SK-N-MC (cell line): ENCODE measurements around the gene COA7.

Source experiments
- DNase-seq: peaks from one replicate; pipeline ENCODE4 v3.0.0-alpha.2; 2011; ENCODE audit warnings: low read depth, low spot score
- H3K27ac ChIP-seq: fragments of 200-600 bp; sonication (generic); 2 replicates; pipeline ENCODE4 v1.5.1; 2016; ENCODE audit warnings: mixed run types
- H3K36me3 ChIP-seq: fragments of 200-600 bp; sonication (generic); 2 replicates; pipeline ENCODE4 v1.6.1; 2017; ENCODE audit warnings: antibody characterized with exemption, low read length, mixed read lengths; ENCODE audit not compliant: insufficient read depth
- H3K4me3 ChIP-seq: fragments of 200-600 bp; sonication (generic); 2 replicates; pipeline ENCODE4 v1.5.1; 2016
- H3K9ac ChIP-seq: fragments of 200-600 bp; sonication (generic); 2 replicates; pipeline ENCODE4 v1.8.0; 2017; ENCODE audit warnings: mixed run types, mixed read lengths; ENCODE audit not compliant: insufficient read length
- H3K9me3 ChIP-seq: fragments of 200-600 bp; sonication (generic); 2 replicates; pipeline ENCODE4 v1.6.1; 2017; ENCODE audit warnings: low read depth, mild to moderate bottlenecking, antibody characterized with exemption, low read length, moderate library complexity, mixed read lengths
- EZH2 ChIP-seq: fragments of 200-600 bp; sonication (generic); IDR thresholded peaks from one replicate; pipeline ENCODE4 v1.6.1; 2017; ENCODE audit warnings: antibody characterized with exemption
- FOXP2 ChIP-seq: optimal IDR thresholded peaks from 2 replicates; pipeline ENCODE3; 2011; ENCODE audit warnings: mild to moderate bottlenecking, moderate library complexity; ENCODE audit not compliant: insufficient read depth; ENCODE audit errors: extremely low read length, control extremely low read depth
- POLR2AphosphoS5 ChIP-seq: IDR thresholded peaks from 2 replicates; pipeline ENCODE4 v1.6.1; 2012; ENCODE audit warnings: mild to moderate bottlenecking, low read depth, low read length, borderline replicate concordance

Gene COA7

DNA sequence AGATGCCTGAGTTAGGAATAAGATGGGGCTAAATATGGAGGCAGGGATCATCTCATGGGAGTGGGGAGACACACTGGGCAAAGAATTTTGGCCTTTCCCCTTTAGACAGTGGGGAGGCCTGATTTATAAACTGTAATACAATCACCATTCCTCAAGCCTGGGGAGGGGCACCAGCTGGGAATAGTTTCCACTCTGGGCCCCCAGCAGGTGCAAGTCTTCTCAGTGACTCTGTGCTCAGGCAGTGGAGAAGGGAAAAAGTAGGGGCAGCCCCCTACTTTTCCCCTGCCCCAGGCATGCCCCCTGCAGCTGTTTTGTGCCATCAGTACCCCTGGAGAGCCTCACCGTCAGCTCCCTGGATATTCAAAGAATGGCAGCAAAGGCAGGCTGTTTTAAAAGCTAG, 19.1 kb downstream of the COA7 start:
- H3K27ac ChIP-seq = no peak overlapping the region
- no peaks in the 10 kb centered on the region for H3K9me3 ChIP-seq
- no peak for TF ChIP-seq EZH2
- TF ChIP-seq POLR2AphosphoS5 = no peak
- no peak for TF ChIP-seq FOXP2
- no peak for DNase-seq
- no peaks in the 10 kb centered on the region for H3K36me3 ChIP-seq
- H3K9ac ChIP-seq = no peak overlapping the region
- H3K4me3 ChIP-seq = no peak overlapping the region

DNA sequence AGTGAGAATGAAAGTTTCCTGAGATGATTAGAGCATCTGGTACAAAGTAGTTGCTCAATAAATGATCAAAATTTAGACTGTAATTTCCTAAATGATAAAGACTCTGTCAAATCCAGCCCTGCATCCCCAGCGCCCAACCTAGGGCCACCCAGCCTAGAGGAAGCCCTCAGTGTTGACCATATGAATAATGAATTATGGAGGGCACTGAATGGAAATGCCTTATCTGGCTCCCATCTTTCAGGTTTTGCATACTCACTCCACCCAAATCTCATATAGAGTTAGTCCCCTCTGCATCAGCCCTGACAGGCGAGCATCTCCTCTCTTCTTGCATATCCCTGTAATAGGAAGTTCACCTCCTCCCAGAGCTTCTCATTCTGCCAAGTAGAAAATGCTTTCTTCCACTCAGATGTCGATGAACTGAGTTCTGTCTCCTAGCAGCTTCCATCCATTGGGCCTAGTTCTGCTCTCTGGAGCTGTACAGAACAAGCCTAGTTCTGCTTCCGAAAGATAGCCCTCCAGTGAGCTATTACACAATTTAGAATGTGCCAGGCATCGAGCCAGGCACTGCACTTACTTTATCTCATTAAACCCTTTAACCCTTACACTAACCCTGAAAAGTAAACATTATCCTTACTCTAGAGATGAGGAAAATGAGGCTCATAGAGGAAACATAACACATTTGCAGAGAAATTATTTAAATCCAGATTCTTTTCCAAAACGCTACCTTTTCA, 20.9 kb downstream of the COA7 start:
- Histone ChIP-seq H3K27ac (no peak overlapping the region), H3K9me3 (no peaks in the 10 kb centered on the region), H3K36me3 (no peaks in the 10 kb centered on the region), H3K9ac (no peak overlapping the region), H3K4me3 (no peak overlapping the region)
- no peak for DNase-seq
- TF ChIP-seq EZH2 = no peak
- TF ChIP-seq FOXP2 = no peak
- TF ChIP-seq POLR2AphosphoS5 = no peak

DNA sequence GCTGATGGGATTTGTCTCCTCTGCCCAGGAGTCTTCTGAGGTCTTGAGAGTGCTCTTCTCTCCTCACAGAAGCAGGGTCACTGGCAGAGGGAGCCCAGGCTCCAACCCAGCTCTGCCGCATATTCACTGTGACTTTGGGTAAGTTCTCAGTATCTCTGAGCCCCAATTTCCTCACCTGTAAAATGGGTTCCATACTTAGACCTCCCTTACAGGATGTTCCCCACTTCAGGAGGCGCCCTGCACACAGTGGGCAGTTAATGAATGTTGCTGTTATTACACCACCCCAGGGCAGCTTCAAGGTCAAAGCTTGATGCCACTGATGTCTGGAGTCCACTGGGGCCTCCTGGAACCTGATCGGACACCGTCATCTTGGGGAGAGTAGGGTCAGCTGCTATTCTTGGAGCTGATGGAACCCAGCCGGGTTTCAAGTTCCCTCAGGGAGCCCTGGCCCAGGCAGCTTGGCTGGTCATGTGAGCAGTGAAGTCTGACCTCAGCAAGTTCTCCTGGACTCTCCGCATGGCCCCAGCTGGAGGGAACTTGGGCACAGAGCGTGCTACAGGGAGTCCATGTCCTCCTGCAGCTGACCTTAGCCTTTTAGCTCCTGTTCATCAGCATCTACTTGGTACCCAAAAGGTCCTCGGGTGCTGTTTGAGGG, 21.8 kb downstream of the COA7 start:
- no peak overlapping the region for H3K9ac ChIP-seq
- no peak for TF ChIP-seq FOXP2
- no peak for TF ChIP-seq POLR2AphosphoS5
- TF ChIP-seq EZH2 = no peak

DNA sequence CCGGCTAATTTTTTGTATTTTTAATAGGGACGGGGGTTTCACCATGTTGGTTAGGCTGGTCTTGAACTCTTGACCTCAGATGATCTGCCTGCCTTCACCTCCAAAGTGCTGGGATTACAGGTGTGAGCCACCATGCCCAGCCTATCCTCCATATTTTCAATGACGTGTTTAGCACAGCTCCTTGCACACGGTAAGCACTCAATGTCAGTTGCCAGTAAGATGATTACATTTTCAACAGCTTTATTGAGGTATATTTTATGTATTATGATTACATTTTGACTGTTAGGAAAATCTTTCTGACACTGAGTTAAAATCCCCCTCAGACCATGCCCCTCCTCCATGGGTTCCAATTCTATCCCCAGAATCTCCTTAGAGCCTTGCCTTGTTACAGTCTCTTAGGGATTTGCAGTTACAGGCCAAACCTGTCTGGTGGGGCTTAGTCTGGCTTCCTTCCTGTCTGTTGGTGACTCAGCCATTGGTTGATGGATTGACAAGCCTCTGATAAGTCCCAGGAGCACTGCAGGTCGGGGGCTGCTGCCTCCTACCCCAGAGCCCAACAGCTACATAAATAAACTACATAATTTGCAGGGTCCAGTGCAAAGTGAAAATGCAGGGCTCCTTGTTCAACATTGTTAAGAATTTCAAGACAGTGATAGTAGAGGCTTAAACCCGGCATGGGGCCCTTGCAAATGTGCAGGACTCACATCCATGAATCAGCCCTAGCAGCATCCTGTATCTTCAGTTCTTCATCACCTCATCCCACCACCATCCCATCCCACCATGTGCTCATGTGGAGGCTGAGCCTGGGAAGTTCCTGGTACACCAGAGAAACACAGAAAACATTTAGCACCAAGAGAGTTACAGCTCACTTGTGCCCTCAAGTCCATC, 23.4 kb downstream of the COA7 start:
- DNase-seq = no peak
- no peak overlapping the region for H3K9ac ChIP-seq
- TF ChIP-seq FOXP2 = no peak
- TF ChIP-seq POLR2AphosphoS5 = no peak
- no peak for TF ChIP-seq EZH2
- H3K4me3 ChIP-seq = no peak overlapping the region
- H3K36me3 ChIP-seq = no peaks in the 10 kb centered on the region
- H3K27ac ChIP-seq = no peak overlapping the region
- no peaks in the 10 kb centered on the region for H3K9me3 ChIP-seq

More for the DNA sequence above, 21.8 kb downstream of the COA7 start:
- H3K4me3 ChIP-seq = no peak overlapping the region
- H3K9me3 ChIP-seq = no peaks in the 10 kb centered on the region
- no peak overlapping the region for H3K27ac ChIP-seq
- H3K36me3 ChIP-seq = no peaks in the 10 kb centered on the region
- no peak for DNase-seq

DNA sequence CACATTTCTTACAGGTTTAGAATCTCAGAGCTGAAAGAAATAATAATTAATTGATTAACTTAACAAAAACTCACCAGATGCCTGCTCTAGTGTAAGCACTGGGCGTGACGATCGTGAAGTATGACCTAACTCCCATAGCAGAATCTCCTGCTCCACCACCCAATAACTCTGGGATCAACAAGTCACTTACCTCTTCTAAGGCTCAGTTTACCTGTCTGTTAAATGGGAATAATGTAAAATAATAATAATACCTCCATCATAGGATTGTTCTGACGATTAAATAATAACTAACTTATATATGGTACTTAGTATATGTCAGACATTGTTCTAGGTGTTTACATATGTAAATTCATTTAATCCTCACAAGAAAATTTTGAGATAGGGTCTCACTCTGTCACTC, 24.6 kb downstream of the COA7 start:
- H3K4me3 ChIP-seq = no peak overlapping the region
- H3K36me3 ChIP-seq = no peaks in the 10 kb centered on the region
- H3K27ac ChIP-seq = no peak overlapping the region
- no peak for TF ChIP-seq FOXP2
- no peak for TF ChIP-seq POLR2AphosphoS5
- TF ChIP-seq EZH2 = no peak
- H3K9me3 ChIP-seq = no peaks in the 10 kb centered on the region
- no peak for DNase-seq
- no peak overlapping the region for H3K9ac ChIP-seq

DNA sequence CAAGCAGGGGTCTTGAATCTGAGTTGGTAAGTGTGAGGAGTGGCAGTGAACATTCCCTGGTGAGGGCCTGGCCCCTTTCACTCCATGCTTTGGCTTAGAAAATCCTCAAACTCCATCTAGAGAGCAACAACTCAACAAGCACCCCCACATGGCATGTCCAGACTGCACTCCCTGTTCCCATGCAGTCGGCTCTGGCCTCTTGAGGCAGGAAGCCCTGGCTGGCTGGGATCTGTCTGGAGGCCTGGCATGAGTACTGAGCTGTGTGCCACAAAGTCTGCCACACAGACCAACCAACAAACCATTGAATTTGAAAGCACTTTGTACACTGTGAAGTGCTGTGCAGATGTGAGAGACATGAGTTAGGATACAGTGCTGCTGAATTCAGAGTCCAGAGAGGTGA, 25.2 kb downstream of the COA7 start:
- no peak for DNase-seq
- Histone ChIP-seq H3K36me3 (no peaks in the 10 kb centered on the region), H3K9me3 (no peaks in the 10 kb centered on the region), H3K27ac (no peak overlapping the region), H3K4me3 (no peak overlapping the region), H3K9ac (no peak overlapping the region)
- TF ChIP-seq POLR2AphosphoS5 (no peak), EZH2 (no peak), FOXP2 (no peak)

DNA sequence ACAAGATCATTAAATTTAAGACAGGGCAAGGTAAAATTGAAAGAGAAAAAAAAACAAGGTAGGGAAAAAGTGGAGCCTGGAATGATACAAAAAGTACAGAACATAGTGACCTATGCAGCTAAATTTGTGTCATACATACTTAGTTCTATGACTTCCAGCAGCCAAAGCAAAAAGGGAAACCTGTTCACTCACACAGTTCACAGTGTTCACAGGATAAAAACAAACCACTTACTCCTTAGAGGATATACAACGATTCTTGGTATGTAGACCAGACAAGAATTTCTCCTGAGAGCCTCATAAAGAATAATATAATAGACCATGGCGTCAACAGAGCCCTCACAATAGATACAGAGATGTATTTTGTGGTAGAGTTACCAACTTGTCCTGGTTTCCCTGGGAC, 27.5 kb downstream of the COA7 start:
- Histone ChIP-seq H3K4me3 (no peak overlapping the region), H3K9me3 (no peaks in the 10 kb centered on the region), H3K9ac (no peak overlapping the region), H3K27ac (no peak overlapping the region), H3K36me3 (no peaks in the 10 kb centered on the region)
- no peak for DNase-seq
- TF ChIP-seq FOXP2 (no peak), POLR2AphosphoS5 (no peak), EZH2 (no peak)

DNA sequence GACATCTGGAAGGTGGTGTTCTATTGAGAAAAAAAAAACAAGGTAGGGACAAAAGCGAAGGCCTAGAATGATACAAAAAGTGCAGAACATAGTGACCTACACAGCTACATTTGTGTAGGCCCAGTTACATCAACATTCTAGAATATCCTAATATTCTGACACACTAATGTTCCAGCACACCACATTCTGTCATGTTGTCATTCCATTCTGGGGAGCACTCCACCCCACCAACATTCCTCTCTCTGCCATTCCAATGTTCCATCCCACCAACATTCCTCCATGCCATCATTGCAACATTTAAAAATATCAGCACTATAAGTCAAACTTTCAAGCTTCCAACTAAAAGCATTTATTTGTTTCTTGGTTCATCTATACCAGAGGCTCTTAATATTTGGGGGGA, 28.5 kb downstream of the COA7 start:
- no peak overlapping the region for H3K27ac ChIP-seq
- H3K4me3 ChIP-seq = no peak overlapping the region
- H3K36me3 ChIP-seq = no peaks in the 10 kb centered on the region
- H3K9me3 ChIP-seq = no peaks in the 10 kb centered on the region
- no peak overlapping the region for H3K9ac ChIP-seq
- no peak for DNase-seq
- TF ChIP-seq FOXP2 (no peak), POLR2AphosphoS5 (no peak), EZH2 (no peak)
